SK-N-SH treated with all-trans-retinoic acid at 6 μM for 48 hours (cell line): ENCODE data around the gene CEP85.

ENCODE experiments used
- ARNTL ChIP-seq: fragments of 450-650 bp; formaldehyde crosslinking; IDR thresholded peaks from 2 replicates; pipeline ENCODE4 v1.5.0; 2020; ENCODE audit warnings: low read depth, mild to moderate bottlenecking, moderate library complexity, borderline replicate concordance
- PATZ1 ChIP-seq: fragments of 250-450 bp; sonication (Bioruptor Pico); IDR thresholded peaks from 2 replicates; pipeline ENCODE4 v1.8.0; 2020; ENCODE audit warnings: mild to moderate bottlenecking, moderate library complexity, borderline replicate concordance
- PPARA ChIP-seq: fragments of 250-450 bp; sonication (Bioruptor Pico); IDR thresholded peaks from 2 replicates; pipeline ENCODE4 v1.5.0; 2020; ENCODE audit warnings: mild to moderate bottlenecking, borderline replicate concordance
- RARB ChIP-seq: fragments of 250-450 bp; sonication (Bioruptor Pico); IDR thresholded peaks from 2 replicates; pipeline ENCODE4 v1.8.0; 2021; ENCODE audit warnings: mild to moderate bottlenecking, moderate library complexity
- TCF4 ChIP-seq: fragments of 250-450 bp; sonication (Bioruptor Pico); IDR thresholded peaks from 2 replicates; pipeline ENCODE4 v1.8.0; 2021; ENCODE audit warnings: mild to moderate bottlenecking, moderate library complexity, borderline replicate concordance
- TOX ChIP-seq: fragments of 250-450 bp; sonication (Bioruptor Pico); IDR thresholded peaks from 2 replicates; pipeline ENCODE4 v1.8.0; 2021; ENCODE audit warnings: mild to moderate bottlenecking, moderate library complexity, borderline replicate concordance
- ZFP3 ChIP-seq: fragments of 250-450 bp; sonication (Bioruptor Pico); IDR thresholded peaks from 2 replicates; pipeline ENCODE4 v1.5.0; 2020; ENCODE audit warnings: mild to moderate bottlenecking, moderate library complexity
- TF ChIP-seq, protein P1 (sequence below): fragments of 250-450 bp; sonication (Bioruptor Pico); IDR thresholded peaks from 2 replicates; pipeline ENCODE4 v1.8.0; 2021; ENCODE audit warnings: low read depth, mild to moderate bottlenecking, moderate library complexity, borderline replicate concordance

GRCh38 chr1:26321315-26322041 lies 87.5 kb downstream of the CEP85 start:
- TF ChIP-seq TOX (CRISPR knock-in tag) (no peak), PPARA (CRISPR knock-in tag) (no peak), ARNTL (no peak), PATZ1 (CRISPR knock-in tag) (no peak), TCF4 (CRISPR knock-in tag) (no peak), RARB (CRISPR knock-in tag) (no peak), ZFP3 (CRISPR knock-in tag) (no peak)
- TF ChIP-seq, protein P1, sequence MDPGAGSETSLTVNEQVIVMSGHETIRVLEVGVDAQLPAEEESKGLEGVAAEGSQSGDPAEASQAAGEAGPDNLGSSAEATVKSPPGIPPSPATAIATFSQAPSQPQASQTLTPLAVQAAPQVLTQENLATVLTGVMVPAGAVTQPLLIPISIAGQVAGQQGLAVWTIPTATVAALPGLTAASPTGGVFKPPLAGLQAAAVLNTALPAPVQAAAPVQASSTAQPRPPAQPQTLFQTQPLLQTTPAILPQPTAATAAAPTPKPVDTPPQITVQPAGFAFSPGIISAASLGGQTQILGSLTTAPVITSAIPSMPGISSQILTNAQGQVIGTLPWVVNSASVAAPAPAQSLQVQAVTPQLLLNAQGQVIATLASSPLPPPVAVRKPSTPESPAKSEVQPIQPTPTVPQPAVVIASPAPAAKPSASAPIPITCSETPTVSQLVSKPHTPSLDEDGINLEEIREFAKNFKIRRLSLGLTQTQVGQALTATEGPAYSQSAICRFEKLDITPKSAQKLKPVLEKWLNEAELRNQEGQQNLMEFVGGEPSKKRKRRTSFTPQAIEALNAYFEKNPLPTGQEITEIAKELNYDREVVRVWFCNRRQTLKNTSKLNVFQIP, result no peak
